Posterior vena cava (tissue), 2 donors: ENCODE data around the gene DENND4A. TPM values are rescaled to one million over a fixed set of nuclear protein-coding genes. Genes with fewer than 3 reads are reported as not detected.
"Not testable (repeated sequence)": the region's sequence is repeated elsewhere in the genome, so short reads cannot be mapped to it uniquely, and the experiment has no call there.

ENCODE experiments used
- DNase-seq: peaks from one replicate; pipeline ENCODE4 v3.0.0-alpha.2; 2020; ENCODE audit warnings: low spot score
- intact Hi-C, 2 donors: fragments of 100-400 bp; cut with DNase I; formaldehyde crosslinking; loops; one replicate each; pipeline versions ENCODE4 v1.14.1 to v1.14.2; 2022 to 2023
- total RNA-seq, 2 donors: library from RNA; stranded (reverse); fragmentation: NEBNext Ultra II Directional; extraction: Animal tissue kit (Norgen Biotek cat#: 25700); gene quantifications; one replicate each; pipeline ENCODE4 v1.2.1, GENCODE V29; 2021
- donor health status: DM: yes; HTN: yes; CAD: no.
- donor health status: DM: yes; HTN: yes; CAD: no.

DENND4A gene
- total RNA-seq, 2 donors from 2014 or later: 28.6 to 30.1 TPM

GRCh38 chr15:65766422-65767263 lies 25.4 kb downstream of the DENND4A start:
- DNase-seq: no peak
- intact Hi-C loops: no loop called here

GRCh38 chr15:65765106-65765505 lies 27.0 kb downstream of the DENND4A start:
- intact Hi-C loops: no loop called here
- DNase-seq: no peak

GRCh38 chr15:65762914-65763787 lies 28.9 kb downstream of the DENND4A start:
- intact Hi-C loops: no loop called here
- DNase-seq: no peak

GRCh38 chr15:65762399-65762798 lies 29.7 kb downstream of the DENND4A start:
- DNase-seq: no peak
- intact Hi-C loops: no loop called here

GRCh38 chr15:65761210-65761926 lies 30.7 kb downstream of the DENND4A start:
- intact Hi-C loops: no loop called here
- no peak for DNase-seq

GRCh38 chr15:65759441-65759840 lies 32.7 kb downstream of the DENND4A start:
- DNase-seq: no peak
- intact Hi-C loops: no loop called here

GRCh38 chr15:65758242-65758641 lies 33.9 kb downstream of the DENND4A start:
- DNase-seq: no peak
- intact Hi-C loops: no loop called here

GRCh38 chr15:65757256-65757655 lies 34.8 kb downstream of the DENND4A start:
- intact Hi-C loops: no loop called here

GRCh38 chr15:65752151-65752700 lies 39.9 kb downstream of the DENND4A start:
- no peak for DNase-seq
- intact Hi-C loops: no loop called here

More at GRCh38 chr15:65757256-65757655, 34.8 kb downstream of the DENND4A start:
- no peak for DNase-seq

GRCh38 chr15:65751431-65751830 lies 40.7 kb downstream of the DENND4A start:
- intact Hi-C loops: no loop called here
- no peak for DNase-seq

GRCh38 chr15:65747265-65747664 lies 44.8 kb downstream of the DENND4A start:
- intact Hi-C loops: no loop called here
- no peak for DNase-seq

- DNase-seq: no peak
- intact Hi-C loops: no loop called here
Measured at GRCh38 chr15:65743637-65744252, 48.3 kb downstream of the DENND4A start.

- no peak for DNase-seq
- intact Hi-C loops: no loop called here
Measured at GRCh38 chr15:65740148-65740547, 51.9 kb downstream of the DENND4A start.

- intact Hi-C loops: no loop called here
Measured at GRCh38 chr15:65738649-65739048, 53.4 kb downstream of the DENND4A start.

GRCh38 chr15:65733599-65733998 lies 58.5 kb downstream of the DENND4A start:
- DNase-seq, intact Hi-C loops: not testable (repeated sequence)

More at GRCh38 chr15:65738649-65739048, 53.4 kb downstream of the DENND4A start:
- DNase-seq: no peak

- intact Hi-C loops: no loop called here
- DNase-seq: no peak
Measured at GRCh38 chr15:65732698-65733097, 59.4 kb downstream of the DENND4A start.

GRCh38 chr15:65731926-65732325 lies 60.2 kb downstream of the DENND4A start:
- intact Hi-C loops: no loop called here
- DNase-seq: no peak

GRCh38 chr15:65730549-65731172 lies 61.4 kb downstream of the DENND4A start:
- intact Hi-C loops: no loop called here
- no peak for DNase-seq
